ENCODE results near the gene DCK. TPM values are rescaled to one million over a fixed set of nuclear protein-coding genes. Genes with fewer than 3 reads are reported as not detected.
"Not testable (repeated sequence)": the region's sequence is repeated elsewhere in the genome, so short reads cannot be mapped to it uniquely, and the experiment has no call there.

Gene DCK
- total RNA-seq, 4 donors from 2014 or later, result 21.1 to 30.4 (median 24.9) TPM

- no peak overlapping the region for H3K4me3 ChIP-seq (ENCODE audit: low read depth, poor library complexity, severe bottlenecking)
- TF ChIP-seq POLR2A (IDR thresholded peaks at IDR 0.05), result no peak
- TF ChIP-seq CTCF (IDR thresholded peaks at IDR 0.05), result no peak
- intact Hi-C loops (cut with DNase I; ENCODE audit: low total_unique reads), result no loop called here
- no peak for DNase-seq (ENCODE audit: low spot score in 2 of 2)
- WGBS, 2 donors, result 77% methylated on average over 10 of the region's 10 CpGs
Observed at GRCh38 chr4:70994387-70995099, 1.1 kb downstream of the DCK start.

GRCh38 chr4:70996018-70996360, 2.5 kb downstream of the DCK start:
- DNase-seq (ENCODE audit: low spot score in 2 of 2), result no peak
- 45 to 48% methylated on average over 4 of the region's 4 CpGs for WGBS, 2 donors
- H3K4me3 ChIP-seq (ENCODE audit: low read depth, poor library complexity, severe bottlenecking), result no peak overlapping the region
- TF ChIP-seq POLR2A (IDR thresholded peaks at IDR 0.05) (no peak), CTCF (IDR thresholded peaks at IDR 0.05) (no peak)
- intact Hi-C loops (cut with DNase I; ENCODE audit: low total_unique reads), result no loop called here

GRCh38 chr4:70997036-70997435, 3.6 kb downstream of the DCK start:
- DNase-seq (ENCODE audit: low spot score in 2 of 2), result no peak
- 55 to 62% methylated on average over 1 of the region's 1 CpG for WGBS, 2 donors
- no peak for TF ChIP-seq CTCF (IDR thresholded peaks at IDR 0.05)
- no peak for TF ChIP-seq POLR2A (IDR thresholded peaks at IDR 0.05)
- intact Hi-C loops (cut with DNase I; ENCODE audit: low total_unique reads), result no loop called here
- no peak overlapping the region for H3K4me3 ChIP-seq (ENCODE audit: low read depth, poor library complexity, severe bottlenecking)

GRCh38 chr4:70997546-70997945, 4.1 kb downstream of the DCK start:
- intact Hi-C loops (cut with DNase I; ENCODE audit: low total_unique reads), result no loop called here
- TF ChIP-seq CTCF (IDR thresholded peaks at IDR 0.05) (no peak), POLR2A (IDR thresholded peaks at IDR 0.05) (no peak)
- no peak overlapping the region for H3K4me3 ChIP-seq (ENCODE audit: low read depth, poor library complexity, severe bottlenecking)
- DNase-seq (ENCODE audit: low spot score in 2 of 2), result no peak
- WGBS, 2 donors, result 36 to 40% methylated on average over 2 of the region's 2 CpGs

GRCh38 chr4:70999639-71000038, 6.2 kb downstream of the DCK start:
- DNase-seq (ENCODE audit: low spot score in 2 of 2); intact Hi-C loops (cut with DNase I; ENCODE audit: low total_unique reads); H3K4me3 ChIP-seq (ENCODE audit: low read depth, poor library complexity, severe bottlenecking): not testable (repeated sequence)

- intact Hi-C loops (cut with DNase I; ENCODE audit: low total_unique reads); H3K4me3 ChIP-seq (ENCODE audit: low read depth, poor library complexity, severe bottlenecking); DNase-seq (ENCODE audit: low spot score in 2 of 2): not testable (repeated sequence)
- 96 to 98% methylated on average over 4 of the region's 4 CpGs for WGBS, 2 donors
Observed at GRCh38 chr4:71001363-71001762, 7.9 kb downstream of the DCK start.

GRCh38 chr4:71004281-71004851, 10.9 kb downstream of the DCK start:
- intact Hi-C loops (cut with DNase I; ENCODE audit: low total_unique reads), result no loop called here
- TF ChIP-seq CTCF (IDR thresholded peaks at IDR 0.05), result no peak
- TF ChIP-seq POLR2A (IDR thresholded peaks at IDR 0.05), result no peak
- DNase-seq (ENCODE audit: low spot score in 2 of 2), result no peak
- WGBS, 2 donors, result 77 to 81% methylated on average over 7 of the region's 7 CpGs
- no peak overlapping the region for H3K4me3 ChIP-seq (ENCODE audit: low read depth, poor library complexity, severe bottlenecking)

GRCh38 chr4:71005025-71005424, 11.6 kb downstream of the DCK start:
- DNase-seq (ENCODE audit: low spot score in 2 of 2); H3K4me3 ChIP-seq (ENCODE audit: low read depth, poor library complexity, severe bottlenecking); intact Hi-C loops (cut with DNase I; ENCODE audit: low total_unique reads): not testable (repeated sequence)
- WGBS, 2 donors, result 91 to 93% methylated on average over 6 of the region's 6 CpGs

Data from lower leg skin (tissue), 4 donors.